ENCODE measurements around the gene FAAP20.

Gene FAAP20

DNA sequence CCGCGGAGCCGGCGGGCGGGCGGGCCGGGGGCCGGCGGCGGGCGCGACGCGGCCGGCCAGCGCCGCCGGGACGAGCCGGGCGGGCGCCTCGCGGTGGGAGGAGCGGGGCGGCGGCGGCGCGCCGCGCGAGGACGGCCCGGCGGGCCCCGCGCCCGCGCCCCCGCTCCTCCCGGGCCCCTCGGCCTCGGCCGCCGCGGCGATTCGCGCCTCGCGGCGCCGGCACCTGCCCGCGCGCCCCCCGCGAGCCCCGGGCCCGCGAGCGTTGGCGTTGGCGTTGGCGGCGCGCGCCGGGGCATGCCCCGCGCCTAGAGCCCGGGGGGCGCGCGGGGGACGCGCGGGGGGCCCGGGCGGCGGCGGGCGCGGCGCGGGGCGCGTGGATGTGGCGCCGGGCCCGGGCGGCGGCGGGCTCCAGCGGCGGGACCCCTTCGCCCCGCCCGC is 33.6 kb upstream of the FAAP20 start, which contains the start of gene SKI:
TSS of gene SKI (plus strand) at position 163 of the 438 bp plus-strand sequence. CDS start 448 bp downstream, outside the sequence.
- H3K27me3 ChIP-seq (replicated peaks; ENCODE audit: control insufficient read depth, insufficient read depth, low read length): no peaks in the 10 kb centered on the region; the same call in 1 of the 2 replicates
- H3K36me3 ChIP-seq (ENCODE audit: control insufficient read depth, insufficient read depth, low read length): no peaks in the 10 kb centered on the region
- TF ChIP-seq, protein P1, sequence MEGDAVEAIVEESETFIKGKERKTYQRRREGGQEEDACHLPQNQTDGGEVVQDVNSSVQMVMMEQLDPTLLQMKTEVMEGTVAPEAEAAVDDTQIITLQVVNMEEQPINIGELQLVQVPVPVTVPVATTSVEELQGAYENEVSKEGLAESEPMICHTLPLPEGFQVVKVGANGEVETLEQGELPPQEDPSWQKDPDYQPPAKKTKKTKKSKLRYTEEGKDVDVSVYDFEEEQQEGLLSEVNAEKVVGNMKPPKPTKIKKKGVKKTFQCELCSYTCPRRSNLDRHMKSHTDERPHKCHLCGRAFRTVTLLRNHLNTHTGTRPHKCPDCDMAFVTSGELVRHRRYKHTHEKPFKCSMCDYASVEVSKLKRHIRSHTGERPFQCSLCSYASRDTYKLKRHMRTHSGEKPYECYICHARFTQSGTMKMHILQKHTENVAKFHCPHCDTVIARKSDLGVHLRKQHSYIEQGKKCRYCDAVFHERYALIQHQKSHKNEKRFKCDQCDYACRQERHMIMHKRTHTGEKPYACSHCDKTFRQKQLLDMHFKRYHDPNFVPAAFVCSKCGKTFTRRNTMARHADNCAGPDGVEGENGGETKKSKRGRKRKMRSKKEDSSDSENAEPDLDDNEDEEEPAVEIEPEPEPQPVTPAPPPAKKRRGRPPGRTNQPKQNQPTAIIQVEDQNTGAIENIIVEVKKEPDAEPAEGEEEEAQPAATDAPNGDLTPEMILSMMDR (IDR thresholded peaks at IDR 0.05; ENCODE audit: insufficient read depth, low read length, poor library complexity, severe bottlenecking): no peak
- DNase-seq (ENCODE audit: extremely low read depth, insufficient read length): no peak
- peak within 1 kb of the TSS; percentile 73 for H3K4me3 ChIP-seq (replicated peaks; ENCODE audit: low read depth, low read length)

DNA sequence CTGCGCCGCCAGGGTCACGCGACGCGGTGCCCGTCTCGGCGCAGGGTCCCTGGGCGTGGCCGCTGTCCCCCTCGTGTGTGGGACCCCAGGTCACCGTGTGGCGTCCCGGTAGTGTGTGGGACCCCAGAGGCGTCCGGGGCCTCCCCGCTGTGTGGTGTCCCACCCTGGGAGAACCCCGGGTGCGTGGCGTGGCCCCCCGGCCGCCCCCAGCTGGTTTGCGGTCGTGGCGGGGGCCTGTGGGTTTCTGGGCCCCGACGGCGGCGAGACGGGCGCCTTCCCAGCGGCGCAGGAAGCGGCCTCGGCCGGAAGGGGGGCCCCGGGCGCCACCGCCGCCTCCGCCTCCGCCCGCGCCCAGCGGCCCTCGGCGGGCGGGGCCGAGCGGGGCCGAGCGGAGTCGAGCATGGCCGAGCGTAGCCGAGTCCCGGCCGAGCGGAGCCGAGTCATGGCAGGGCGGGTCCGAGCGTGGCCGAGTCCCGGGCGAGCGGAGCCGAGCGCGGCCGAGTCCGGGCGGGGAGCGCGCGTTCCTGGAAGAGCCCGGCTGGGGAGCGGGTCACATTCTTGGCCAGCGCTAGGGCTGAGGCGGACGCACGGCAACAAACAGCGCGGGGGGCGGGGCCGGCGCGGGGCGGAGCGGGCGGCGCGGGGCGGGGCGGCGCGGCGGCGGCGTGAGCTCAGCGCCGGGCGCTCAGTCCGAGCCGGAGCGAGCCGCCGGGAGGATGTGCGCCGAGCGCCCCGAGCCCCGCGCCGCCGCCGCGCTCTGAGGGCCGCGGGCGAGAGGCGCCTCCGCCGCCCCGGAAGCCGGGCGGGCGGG is 33.0 kb upstream of the FAAP20 start:
- Histone ChIP-seq H3K4me3 (replicated peaks; ENCODE audit: low read depth, low read length) (peak overlapping the region; percentile 73), H3K27me3 (replicated peaks; ENCODE audit: control insufficient read depth, insufficient read depth, low read length) (no peaks in the 10 kb centered on the region; the same call in 1 of the 2 replicates), H3K36me3 (ENCODE audit: control insufficient read depth, insufficient read depth, low read length) (no peaks in the 10 kb centered on the region)
- peak; percentile 93 for DNase-seq (ENCODE audit: extremely low read depth, insufficient read length)
- TF ChIP-seq, protein P1 (IDR thresholded peaks at IDR 0.05; ENCODE audit: insufficient read depth, low read length, poor library complexity, severe bottlenecking): no peak

DNA sequence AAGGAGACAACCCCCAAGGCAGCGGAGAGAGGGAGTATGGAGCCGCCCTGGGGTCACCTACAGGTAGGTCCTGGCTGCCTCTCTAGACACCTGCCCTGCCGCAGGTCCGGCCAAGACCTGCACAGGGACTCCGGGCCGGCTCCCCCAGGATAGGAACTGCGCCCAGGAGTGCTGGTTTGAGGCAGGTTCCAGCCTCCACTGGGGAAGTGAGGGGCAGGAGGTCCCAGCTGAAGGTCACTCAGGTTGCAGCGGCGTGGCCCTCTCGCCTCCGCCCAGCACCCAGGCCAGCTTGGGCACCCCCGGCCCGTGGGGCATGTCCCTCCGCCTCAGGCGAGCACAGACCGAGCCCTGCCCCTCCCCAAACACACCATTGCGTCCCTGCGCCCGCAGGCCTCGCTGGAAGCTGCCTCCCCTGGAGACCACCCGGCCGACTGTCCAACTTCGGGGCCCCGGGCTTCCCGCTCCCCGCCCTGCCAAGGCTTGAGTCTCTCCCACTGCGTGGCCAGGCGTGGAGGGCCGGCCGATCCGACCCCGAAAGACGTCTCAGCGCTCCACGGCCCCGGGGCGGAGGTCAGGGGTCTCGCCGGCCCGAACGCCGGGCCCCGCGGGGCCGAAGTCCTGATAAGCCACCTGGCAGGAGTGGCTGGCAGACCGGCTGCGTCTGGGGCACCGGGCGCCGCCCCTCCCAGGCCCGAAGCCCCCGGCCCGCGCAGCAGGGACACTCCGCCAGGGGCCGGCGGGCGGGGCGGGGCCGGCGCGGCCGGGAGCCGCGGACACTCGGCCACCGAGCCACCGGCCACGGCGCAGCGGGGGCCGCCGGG is 32.2 kb upstream of the FAAP20 start:
- Histone ChIP-seq H3K4me3 (replicated peaks; ENCODE audit: low read depth, low read length) (peak overlapping the region; percentile 73), H3K36me3 (ENCODE audit: control insufficient read depth, insufficient read depth, low read length) (no peaks in the 10 kb centered on the region), H3K27me3 (replicated peaks; ENCODE audit: control insufficient read depth, insufficient read depth, low read length) (no peaks in the 10 kb centered on the region; the same call in 1 of the 2 replicates)
- peak; percentile 21 for DNase-seq (ENCODE audit: extremely low read depth, insufficient read length)
- TF ChIP-seq, protein P1 (IDR thresholded peaks at IDR 0.05; ENCODE audit: insufficient read depth, low read length, poor library complexity, severe bottlenecking): no peak

DNA sequence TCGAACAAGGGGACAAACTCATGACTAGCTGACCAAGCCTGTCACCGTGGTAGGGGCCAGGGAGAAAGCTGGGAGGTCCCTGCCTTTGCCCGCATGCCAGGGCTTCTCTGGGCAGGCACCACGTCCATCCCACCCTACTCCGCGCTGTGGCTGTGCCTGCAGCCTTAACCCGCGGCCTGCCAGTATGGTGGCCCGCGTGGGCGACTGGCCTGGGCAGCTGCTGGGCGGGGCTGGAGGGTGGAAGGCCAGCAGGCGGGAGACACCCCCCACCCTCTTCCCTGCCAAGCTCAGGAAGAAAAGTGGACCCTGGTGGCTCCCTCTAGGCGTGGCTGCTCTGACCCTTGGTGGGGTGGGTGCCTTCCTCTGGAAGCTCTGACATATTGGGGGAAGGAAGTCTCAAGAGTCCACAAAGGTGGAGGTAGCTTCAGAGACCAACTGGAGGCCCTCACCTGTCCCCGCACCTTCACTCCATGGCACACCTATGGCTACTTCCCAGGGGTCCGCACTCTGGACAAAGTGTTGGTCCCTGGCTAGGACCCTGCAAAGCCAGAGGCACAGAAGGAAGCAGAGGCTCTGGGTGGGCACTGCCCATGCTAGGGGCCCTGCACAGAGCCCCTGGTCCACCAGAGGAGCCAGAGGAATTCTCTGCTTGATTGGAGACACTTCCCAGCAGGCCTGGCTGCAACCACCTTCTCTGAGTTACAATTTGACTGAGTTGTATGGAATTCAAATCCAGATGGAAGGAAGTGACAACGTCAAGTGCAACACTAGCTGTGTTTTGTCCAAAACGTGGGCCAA is 30.3 kb upstream of the FAAP20 start:
- H3K36me3 ChIP-seq (ENCODE audit: control insufficient read depth, insufficient read depth, low read length): no peaks in the 10 kb centered on the region
- no peak overlapping the region for H3K4me3 ChIP-seq (replicated peaks; ENCODE audit: low read depth, low read length)
- peak; percentile 5 for DNase-seq (ENCODE audit: extremely low read depth, insufficient read length)
- TF ChIP-seq, protein P1 (IDR thresholded peaks at IDR 0.05; ENCODE audit: insufficient read depth, low read length, poor library complexity, severe bottlenecking): no peak
- H3K27me3 ChIP-seq (replicated peaks; ENCODE audit: control insufficient read depth, insufficient read depth, low read length): no peaks in the 10 kb centered on the region; the same call in 1 of the 2 replicates

DNA sequence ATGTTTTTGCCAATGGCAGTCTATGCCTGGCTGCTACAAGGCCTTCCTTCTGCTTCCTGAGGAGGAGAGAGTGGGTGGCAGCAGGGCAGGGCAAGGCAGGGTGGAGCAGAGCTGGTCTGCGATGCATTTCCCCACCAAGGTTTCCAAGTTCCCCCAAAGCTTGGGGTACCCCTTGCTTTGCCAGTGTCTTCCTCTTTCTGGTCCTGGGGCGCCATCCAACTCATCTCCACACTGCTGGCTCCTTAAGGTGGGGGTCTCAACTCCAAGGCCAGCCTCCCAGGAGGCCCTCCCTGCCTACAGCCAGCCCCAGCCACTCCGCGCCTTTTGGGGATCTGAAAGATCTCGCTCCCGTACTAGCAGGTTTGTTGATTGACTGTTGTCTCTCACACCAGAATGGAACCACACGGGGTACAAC is 29.6 kb upstream of the FAAP20 start:
- Histone ChIP-seq H3K27me3 (replicated peaks; ENCODE audit: control insufficient read depth, insufficient read depth, low read length) (no peaks in the 10 kb centered on the region; the same call in 1 of the 2 replicates), H3K36me3 (ENCODE audit: control insufficient read depth, insufficient read depth, low read length) (no peaks in the 10 kb centered on the region), H3K4me3 (replicated peaks; ENCODE audit: low read depth, low read length) (no peak overlapping the region)
- TF ChIP-seq, protein P1 (IDR thresholded peaks at IDR 0.05; ENCODE audit: insufficient read depth, low read length, poor library complexity, severe bottlenecking): no peak
- DNase-seq (ENCODE audit: extremely low read depth, insufficient read length): no peak

Measured in GM06990 (cell line).